ENCODE results near the gene MYMX. TPM values are rescaled to one million over a fixed set of nuclear protein-coding genes. Genes with fewer than 3 reads are reported as not detected.
A peak's percentile ranks its signal among the peaks of the same experiment; 100 is the strongest.

The MYMX gene
- total RNA-seq, 1 donor from 2014 or later: not detected

GRCh38 chr6:44257753-44258324 lies 41.1 kb downstream of the MYMX start:
- peaks cover 23% of the 10 kb centered on the region for H3K36me3 Mint-ChIP-seq (ENCODE audit: low read depth)
- H3K9me3 Mint-ChIP-seq: no peaks in the 10 kb centered on the region
- H3K4me3 Mint-ChIP-seq: peak overlapping the region; percentile 90
- peaks cover 53% of the 10 kb centered on the region for H3K4me1 Mint-ChIP-seq
- peak overlapping the region; percentile 97 for H3K27ac Mint-ChIP-seq (ENCODE audit: unreplicated experiment)
- DNase-seq (ENCODE audit: low read depth, low spot score): no peak
- peaks cover 28% of the 10 kb centered on the region for H3K27me3 Mint-ChIP-seq (ENCODE audit: low read depth)
- peak; percentile 10 for TF ChIP-seq CTCF (conservative IDR thresholded peaks at IDR 0.05)

- Mint-ChIP-seq H3K27me3 (ENCODE audit: low read depth) (peaks cover 25% of the 10 kb centered on the region), H3K4me1 (peaks cover 53% of the 10 kb centered on the region), H3K9me3 (no peaks in the 10 kb centered on the region), H3K4me3 (peak overlapping the region; percentile 90), H3K36me3 (ENCODE audit: low read depth) (peaks cover 18% of the 10 kb centered on the region), H3K27ac (ENCODE audit: unreplicated experiment) (peak overlapping the region; percentile 51)
- TF ChIP-seq CTCF (conservative IDR thresholded peaks at IDR 0.05): no peak
- no peak for DNase-seq (ENCODE audit: low read depth, low spot score)
Measured at GRCh38 chr6:44258325-44258863, 41.7 kb downstream of the MYMX start.

GRCh38 chr6:44258921-44259320 lies 42.2 kb downstream of the MYMX start:
- Mint-ChIP-seq H3K27ac (ENCODE audit: unreplicated experiment) (peak overlapping the region; percentile 51), H3K9me3 (no peaks in the 10 kb centered on the region), H3K27me3 (ENCODE audit: low read depth) (peaks cover 21% of the 10 kb centered on the region), H3K4me1 (peaks cover 53% of the 10 kb centered on the region), H3K4me3 (peak overlapping the region; percentile 90), H3K36me3 (ENCODE audit: low read depth) (peaks cover 14% of the 10 kb centered on the region)
- DNase-seq (ENCODE audit: low read depth, low spot score): no peak
- no peak for TF ChIP-seq CTCF (conservative IDR thresholded peaks at IDR 0.05)

- DNase-seq (ENCODE audit: low read depth, low spot score): no peak
- peaks cover 56% of the 10 kb centered on the region for H3K4me1 Mint-ChIP-seq
Measured at GRCh38 chr6:44260011-44260410, 43.3 kb downstream of the MYMX start.

GRCh38 chr6:44260451-44261297 lies 43.9 kb downstream of the MYMX start:
- no peak for TF ChIP-seq CTCF (conservative IDR thresholded peaks at IDR 0.05)
- H3K36me3 Mint-ChIP-seq (ENCODE audit: low read depth): peaks cover 9% of the 10 kb centered on the region
- H3K4me1 Mint-ChIP-seq: peaks cover 50% of the 10 kb centered on the region
- H3K27me3 Mint-ChIP-seq (ENCODE audit: low read depth): peaks cover 14% of the 10 kb centered on the region
- H3K27ac Mint-ChIP-seq (ENCODE audit: unreplicated experiment): no peak overlapping the region
- DNase-seq (ENCODE audit: low read depth, low spot score): no peak
- peak overlapping the region; percentile 16 for H3K4me3 Mint-ChIP-seq
- H3K9me3 Mint-ChIP-seq: no peaks in the 10 kb centered on the region

More at GRCh38 chr6:44260011-44260410, 43.3 kb downstream of the MYMX start:
- Mint-ChIP-seq H3K36me3 (ENCODE audit: low read depth) (peaks cover 11% of the 10 kb centered on the region), H3K27ac (ENCODE audit: unreplicated experiment) (no peak overlapping the region), H3K4me3 (peak overlapping the region; percentile 56), H3K27me3 (ENCODE audit: low read depth) (peaks cover 17% of the 10 kb centered on the region), H3K9me3 (no peaks in the 10 kb centered on the region)
- TF ChIP-seq CTCF (conservative IDR thresholded peaks at IDR 0.05): no peak
